Thoracic aorta (tissue), 2 donors: ENCODE data around the gene WDR20. TPM values are rescaled to one million over a fixed set of nuclear protein-coding genes. Genes with fewer than 3 reads are reported as not detected.

ENCODE experiments used
- ATAC-seq: fragments of 150-250 bp; one replicate; pipeline ENCODE4 v1.8.0; 2017; ENCODE audit warnings: low read depth; ENCODE audit not compliant: insufficient number of reproducible peaks, low FRiP score
- DNase-seq: peaks from one replicate; pipeline ENCODE4 v3.0.0-alpha.2; 2020; ENCODE audit warnings: low spot score
- H3K27ac ChIP-seq, 2 donors: fragments of 200-600 bp; sonication (generic); 1 replicate in 1 of 2; 2 replicates in 1 of 2; pipeline ENCODE4 v1.5.1; 2016; ENCODE audit warnings: mild to moderate bottlenecking in 2 of 2, moderate library complexity in 2 of 2
- H3K27me3 ChIP-seq: fragments of 200-600 bp; sonication (generic); replicated peaks from 2 replicates; pipeline ENCODE4 v1.6.0; 2016; ENCODE audit warnings: mild to moderate bottlenecking; ENCODE audit not compliant: insufficient read depth
- H3K36me3 ChIP-seq: fragments of 200-600 bp; sonication (generic); one replicate; pipeline ENCODE4 v1.5.1; 2016
- H3K4me1 ChIP-seq, 2 donors: fragments of 200-600 bp; sonication (generic); 1 replicate in 1 of 2; 2 replicates in 1 of 2; pipeline versions ENCODE4 v1.5.1 to v1.6.0; 2016; ENCODE audit warnings: low read depth in 2 of 2, mild to moderate bottlenecking in 1 of 2; ENCODE audit not compliant: control insufficient read depth in 1 of 2
- H3K4me3 ChIP-seq: fragments of 200-600 bp; sonication (generic); 2 replicates; pipeline ENCODE4 v1.5.1; 2016; ENCODE audit warnings: mild to moderate bottlenecking
- H3K9me3 ChIP-seq: fragments of 200-600 bp; sonication (generic); 2 replicates; pipeline ENCODE4 v1.5.1; 2016
- CTCF ChIP-seq: fragments of 200-600 bp; sonication (generic); IDR thresholded peaks from one replicate; pipeline ENCODE4 v1.5.1; 2019; ENCODE audit warnings: antibody characterized with exemption
- total RNA-seq, 2 donors: library from RNA; depleted of rRNA; stranded (reverse); fragments of >200 nt; gene quantifications; one replicate each; pipeline versions ENCODE4 v1.1.0 to v1.2.3, GENCODE V29; 2016

WDR20 gene
- total RNA-seq, 2 donors from 2014 or later, result 11.0 to 30.0 TPM

- ATAC-seq, result no peak
- no peaks in the 10 kb centered on the region for H3K36me3 ChIP-seq
- H3K27ac ChIP-seq, result no peak overlapping the region
- TF ChIP-seq CTCF, result no peak
- no peak overlapping the region for H3K4me3 ChIP-seq
- H3K27me3 ChIP-seq, result no peaks in the 10 kb centered on the region
- DNase-seq, result no peak
- no peaks in the 10 kb centered on the region for H3K9me3 ChIP-seq
- H3K4me1 ChIP-seq, result peaks cover 7% of the 10 kb centered on the region in 2 donors
These were observed 37.5 kb downstream of the WDR20 start for GRCh38 chr14:102177161-102177560.

GRCh38 chr14:102178806-102179205 is 39.1 kb downstream of the WDR20 start:
- H3K4me3 ChIP-seq, result no peak overlapping the region
- no peak for TF ChIP-seq CTCF
- no peak for DNase-seq

DNA sequence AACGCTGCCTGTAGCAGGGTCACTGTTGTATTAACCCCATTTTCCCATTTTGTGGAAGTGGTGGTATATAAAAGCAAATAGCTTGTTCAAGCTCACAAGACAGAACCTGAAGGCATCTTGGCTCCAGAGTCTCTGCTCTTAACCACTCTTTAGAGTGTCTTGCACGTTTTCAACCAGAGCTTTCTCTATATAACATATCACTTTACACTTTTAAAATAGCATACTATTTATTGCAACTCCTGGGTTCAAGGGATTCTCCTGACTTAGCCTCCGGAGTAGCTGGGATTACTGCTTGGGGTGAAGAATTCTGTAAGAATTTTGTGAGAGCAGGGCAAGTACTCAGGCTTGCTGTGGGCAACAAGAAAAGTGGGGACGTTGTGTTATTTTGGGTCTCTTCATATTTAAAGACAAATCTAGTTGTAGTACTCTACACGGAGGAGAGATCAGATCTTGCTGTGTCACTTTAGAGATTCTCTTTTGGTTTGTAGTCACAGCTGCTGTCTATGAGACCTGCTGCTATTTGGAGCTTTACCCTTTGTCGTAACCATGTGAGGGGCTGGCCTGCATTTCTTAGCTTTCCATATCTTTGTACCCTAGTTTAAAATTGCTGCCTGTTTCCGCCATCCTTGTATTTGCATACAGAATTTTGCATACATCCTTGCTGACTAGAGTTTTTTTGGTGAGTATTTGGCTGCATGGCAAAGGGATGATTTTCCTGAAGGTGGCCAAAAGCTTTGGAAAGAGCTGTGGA is 40.7 kb downstream of the WDR20 start:
- Histone ChIP-seq H3K4me1 (peaks cover 16 to 17% of the 10 kb centered on the region in 2 donors), H3K9me3 (no peaks in the 10 kb centered on the region), H3K36me3 (no peaks in the 10 kb centered on the region), H3K27me3 (no peaks in the 10 kb centered on the region), H3K27ac (no peak overlapping the region), H3K4me3 (no peak overlapping the region)
- no peak for TF ChIP-seq CTCF
- ATAC-seq (no peak), DNase-seq (no peak)

More at GRCh38 chr14:102178806-102179205, 39.1 kb downstream of the WDR20 start:
- no peak for ATAC-seq
- no peak overlapping the region for H3K27ac ChIP-seq
- no peaks in the 10 kb centered on the region for H3K9me3 ChIP-seq
- peaks cover 16 to 17% of the 10 kb centered on the region in 2 donors for H3K4me1 ChIP-seq
- H3K27me3 ChIP-seq, result no peaks in the 10 kb centered on the region
- no peaks in the 10 kb centered on the region for H3K36me3 ChIP-seq

- no peak for TF ChIP-seq CTCF
These were observed 41.5 kb downstream of the WDR20 start for GRCh38 chr14:102181187-102181586.

DNA sequence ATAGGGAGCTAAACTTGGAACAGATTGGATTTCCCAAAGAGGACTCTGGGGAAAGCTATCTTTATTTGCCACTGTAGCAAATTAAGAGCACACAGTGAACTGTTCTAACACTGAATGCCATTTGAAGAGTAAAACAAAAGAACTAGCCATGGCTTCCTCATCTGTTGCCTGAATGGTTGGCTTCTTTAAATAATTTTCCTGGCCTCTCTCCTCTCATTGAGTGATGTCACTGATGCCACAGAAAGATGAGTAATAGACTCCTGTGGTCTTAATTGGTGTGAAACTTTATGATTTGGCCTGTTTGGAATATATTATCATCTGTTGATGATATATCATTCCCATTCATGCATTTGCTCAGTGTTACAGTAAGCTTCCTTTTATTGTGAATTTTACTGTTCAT is 42.5 kb downstream of the WDR20 start:
- ATAC-seq (no peak), DNase-seq (no peak)
- Histone ChIP-seq H3K36me3 (no peaks in the 10 kb centered on the region), H3K9me3 (no peaks in the 10 kb centered on the region), H3K27ac (no peak overlapping the region), H3K4me3 (no peak overlapping the region), H3K4me1 (peaks cover 20 to 25% of the 10 kb centered on the region in 2 donors), H3K27me3 (no peaks in the 10 kb centered on the region)
- TF ChIP-seq CTCF, result no peak

More at GRCh38 chr14:102181187-102181586, 41.5 kb downstream of the WDR20 start:
- Histone ChIP-seq H3K36me3 (no peaks in the 10 kb centered on the region), H3K4me1 (peaks cover 16 to 17% of the 10 kb centered on the region in 2 donors), H3K27ac (no peak overlapping the region), H3K27me3 (no peaks in the 10 kb centered on the region), H3K9me3 (no peaks in the 10 kb centered on the region), H3K4me3 (no peak overlapping the region)
- no peak for DNase-seq
- ATAC-seq, result no peak
